Stimulated activated CD8-positive, alpha-beta memory T cell treated with anti-CD3 and anti-CD28 coated beads, Interleukin-7, amount 100 ng/mL, for 24 hours (primary cell): ENCODE data around the gene C17orf75.
"Not testable (repeated sequence)": the region's sequence is repeated elsewhere in the genome, so short reads cannot be mapped to it uniquely, and the experiment has no call there.

Experiments
- DNase-seq: peaks from one replicate; pipeline ENCODE4 v3.0.0-alpha.2; 2020; ENCODE audit warnings: low read depth

C17orf75 gene

GRCh38 chr17:32342603-32343325 lies 791 bp upstream of the C17orf75 start:
- no peak for DNase-seq

GRCh38 chr17:32341141-32341856 lies 674 bp downstream of the C17orf75 start:
- no peak for DNase-seq

GRCh38 chr17:32335687-32336086 lies 6.3 kb downstream of the C17orf75 start:
- no peak for DNase-seq

- DNase-seq = no peak
Measured at GRCh38 chr17:32335046-32335445, 6.9 kb downstream of the C17orf75 start.

GRCh38 chr17:32333187-32333586 lies 8.8 kb downstream of the C17orf75 start:
- no peak for DNase-seq

- DNase-seq = no peak
Measured at GRCh38 chr17:32331243-32332040, 10.5 kb downstream of the C17orf75 start.

GRCh38 chr17:32330147-32330546 lies 11.8 kb downstream of the C17orf75 start:
- no peak for DNase-seq

GRCh38 chr17:32327911-32328310 lies 14.1 kb downstream of the C17orf75 start:
- DNase-seq = no peak

- DNase-seq = no peak
Measured at GRCh38 chr17:32323811-32324491, 18.0 kb downstream of the C17orf75 start.

- DNase-seq = no peak
Measured at GRCh38 chr17:32323046-32323445, 18.9 kb downstream of the C17orf75 start.

GRCh38 chr17:32320847-32321246 lies 21.1 kb downstream of the C17orf75 start:
- DNase-seq = no peak

- DNase-seq = not testable (repeated sequence)
Measured at GRCh38 chr17:32320080-32320479, 21.9 kb downstream of the C17orf75 start.

GRCh38 chr17:32319548-32319905 lies 22.4 kb downstream of the C17orf75 start:
- DNase-seq = peak; percentile 68

GRCh38 chr17:32318071-32318470 lies 23.9 kb downstream of the C17orf75 start:
- no peak for DNase-seq

- DNase-seq = no peak
Measured at GRCh38 chr17:32317353-32317752, 24.6 kb downstream of the C17orf75 start.

- not testable (repeated sequence) for DNase-seq
Measured at GRCh38 chr17:32316653-32317052, 25.3 kb downstream of the C17orf75 start.

- DNase-seq = no peak
Measured at GRCh38 chr17:32315171-32315570, 26.8 kb downstream of the C17orf75 start.

- DNase-seq = no peak
Measured at GRCh38 chr17:32314636-32315035, 27.3 kb downstream of the C17orf75 start.

- no peak for DNase-seq
Measured at GRCh38 chr17:32311028-32311536, 30.9 kb downstream of the C17orf75 start.

GRCh38 chr17:32307658-32308057 lies 34.3 kb downstream of the C17orf75 start:
- DNase-seq = no peak

GRCh38 chr17:32305049-32305448 lies 36.9 kb downstream of the C17orf75 start:
- DNase-seq = no peak

GRCh38 chr17:32303781-32304288 lies 38.1 kb downstream of the C17orf75 start:
- DNase-seq = no peak
